Hematopoietic multipotent progenitor cell treated with erythropoietin and hydrocortisone succinate and interleukin-3 and kit ligand, for 6 days (in vitro differentiated cells): ENCODE data around the gene SVIL.
"Not testable (repeated sequence)": the region's sequence is repeated elsewhere in the genome, so short reads cannot be mapped to it uniquely, and the experiment has no call there.

Source experiments
- DNase-seq: peaks from one replicate; pipeline ENCODE4 v3.0.0-alpha.2; 2015

Gene SVIL

DNA sequence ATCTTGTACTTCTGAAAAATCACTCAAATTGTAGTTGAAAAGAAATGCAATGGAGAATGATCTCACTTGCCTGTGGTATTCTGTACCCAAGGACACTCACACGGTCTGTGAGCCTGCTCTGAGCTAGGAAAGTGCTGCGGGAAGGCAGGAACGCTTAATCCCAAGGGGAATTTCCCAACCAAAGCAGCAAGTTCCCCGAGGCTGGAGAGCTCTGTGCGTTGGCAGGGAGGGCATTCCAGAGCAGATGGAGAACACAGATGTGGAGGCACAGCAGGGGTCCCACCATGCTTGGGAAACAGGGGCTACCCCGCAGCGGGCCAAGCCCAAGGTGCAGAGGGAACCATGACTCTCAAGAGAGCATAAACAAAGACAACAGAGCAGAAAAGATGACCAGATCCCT lies 13.6 kb downstream of the SVIL start:
- no peak for DNase-seq

DNA sequence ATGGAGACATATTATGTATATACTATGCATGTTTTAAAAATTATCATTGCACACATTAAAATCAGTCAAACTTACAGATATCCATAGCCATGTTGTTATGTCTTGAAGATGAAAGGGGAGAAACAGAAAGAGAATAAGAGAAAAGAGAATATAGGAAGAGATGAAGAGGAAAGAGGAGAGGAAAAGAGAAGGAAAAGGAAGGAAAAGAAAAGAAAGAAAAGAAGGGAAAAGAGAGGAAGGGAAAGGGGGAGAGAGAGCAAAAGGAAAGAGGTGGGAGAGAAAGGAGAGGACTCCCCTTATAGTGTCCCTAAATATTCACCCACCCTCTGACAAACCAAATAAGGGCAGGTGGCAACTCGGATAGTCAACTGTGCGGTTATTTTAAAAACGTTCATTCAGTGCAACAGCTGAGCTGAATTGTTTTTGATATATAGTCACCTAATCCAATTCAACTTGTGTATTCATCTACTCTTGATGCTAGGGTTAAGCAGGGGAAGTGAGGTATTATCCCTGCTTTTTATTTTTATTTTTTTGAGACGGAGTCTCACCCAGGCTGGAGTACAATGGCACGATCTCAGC lies 14.6 kb downstream of the SVIL start:
- DNase-seq: no peak

DNA sequence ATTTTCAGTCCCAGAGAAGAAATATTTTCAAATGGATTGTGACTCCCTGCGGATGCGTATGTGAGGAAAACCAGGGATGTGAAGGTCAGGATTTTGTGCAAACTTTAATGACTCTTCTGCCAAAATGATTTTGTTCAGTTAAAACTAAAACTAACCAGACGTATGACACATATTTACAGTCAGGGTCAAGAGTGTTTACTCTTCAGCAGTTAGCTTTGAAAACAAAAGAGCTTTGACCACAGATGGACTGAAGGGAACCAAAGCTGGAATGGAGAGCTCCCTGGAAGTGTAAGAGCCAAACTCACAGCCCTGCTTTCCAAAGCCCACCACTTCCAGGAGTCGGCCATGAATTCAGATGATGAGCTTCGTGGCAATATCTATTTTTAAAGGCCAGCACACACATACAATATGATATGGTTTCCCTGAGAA lies 15.5 kb downstream of the SVIL start:
- no peak for DNase-seq

DNA sequence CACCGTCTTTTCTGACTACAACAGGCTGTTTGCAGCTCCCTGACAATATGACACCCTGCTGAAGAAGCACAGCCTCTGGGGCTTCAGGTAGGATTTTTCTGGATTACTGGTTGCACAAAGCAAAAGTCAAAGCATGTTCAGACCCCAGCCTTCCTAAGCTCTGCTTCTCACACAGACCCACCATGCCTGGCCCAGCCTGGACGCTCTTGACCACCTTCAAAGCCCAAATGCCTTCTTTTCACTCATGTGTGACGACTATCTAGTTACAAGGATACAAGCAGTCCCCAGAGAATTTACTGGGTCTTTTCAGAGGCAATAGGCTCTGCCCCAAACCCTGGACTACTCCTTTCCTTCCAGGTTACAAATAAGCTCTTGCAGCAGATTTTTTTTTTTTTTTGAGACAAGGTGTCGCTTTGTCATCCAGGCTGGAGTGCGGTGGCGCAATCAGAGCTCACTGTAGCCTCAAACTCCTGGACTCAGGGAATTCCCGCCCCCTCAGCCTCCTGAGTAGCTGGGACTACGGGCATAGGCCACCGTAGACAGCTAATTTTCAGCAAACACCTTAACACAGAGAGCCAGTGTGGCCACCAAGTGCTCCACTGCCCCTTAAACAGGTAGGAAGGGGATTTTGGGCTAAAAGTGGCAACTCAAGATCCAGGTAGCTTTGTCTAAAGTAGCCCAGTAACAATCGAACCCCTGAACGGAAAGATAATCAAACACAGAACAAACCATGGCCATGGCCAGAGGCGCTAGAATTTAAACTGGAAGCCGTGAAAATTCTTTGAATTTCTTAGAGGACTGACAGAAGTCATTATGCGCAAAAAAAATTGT lies 16.2 kb downstream of the SVIL start:
- no peak for DNase-seq

DNA sequence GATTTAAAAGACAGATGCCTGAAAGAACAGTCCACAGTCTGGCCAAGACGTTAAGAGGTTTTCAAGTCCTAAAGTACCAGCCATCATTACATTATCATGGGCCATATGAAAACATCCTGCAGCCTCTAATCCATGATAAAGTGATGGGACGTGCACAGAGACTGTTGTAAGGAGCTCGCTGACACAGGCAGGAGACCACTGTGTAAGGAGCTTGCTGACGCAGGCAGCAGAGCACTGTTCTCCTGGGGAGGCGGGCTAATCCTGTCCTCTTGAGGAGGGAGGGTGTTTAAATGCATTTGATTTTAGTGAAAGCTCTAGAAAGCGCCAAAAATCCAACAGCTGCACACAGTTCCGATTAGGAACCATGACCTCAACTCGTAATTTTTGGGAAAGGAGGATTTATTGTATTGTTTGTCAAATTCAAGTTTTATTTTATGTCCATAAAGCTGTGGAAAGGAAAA lies 16.9 kb downstream of the SVIL start:
- DNase-seq: no peak

DNA sequence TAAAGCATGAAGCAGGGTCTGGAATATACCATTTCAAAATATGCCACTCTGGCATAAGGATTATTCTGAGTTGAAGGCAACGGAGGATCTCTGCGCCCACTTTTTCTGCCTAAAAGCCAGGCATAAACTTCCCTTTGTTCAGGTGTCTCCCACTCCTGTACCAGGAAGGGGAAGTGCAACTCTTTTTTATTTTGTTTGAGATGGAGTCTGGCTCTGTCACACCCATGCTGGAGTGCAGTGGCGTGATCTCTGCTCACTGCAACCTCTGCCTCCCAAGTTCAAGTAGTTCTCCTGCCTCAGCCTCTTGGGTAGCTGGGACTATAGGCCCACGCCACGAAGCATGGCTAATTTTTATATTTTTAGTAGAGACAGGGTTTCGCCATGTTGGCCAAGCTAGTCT lies 18.2 kb downstream of the SVIL start:
- DNase-seq: no peak

DNA sequence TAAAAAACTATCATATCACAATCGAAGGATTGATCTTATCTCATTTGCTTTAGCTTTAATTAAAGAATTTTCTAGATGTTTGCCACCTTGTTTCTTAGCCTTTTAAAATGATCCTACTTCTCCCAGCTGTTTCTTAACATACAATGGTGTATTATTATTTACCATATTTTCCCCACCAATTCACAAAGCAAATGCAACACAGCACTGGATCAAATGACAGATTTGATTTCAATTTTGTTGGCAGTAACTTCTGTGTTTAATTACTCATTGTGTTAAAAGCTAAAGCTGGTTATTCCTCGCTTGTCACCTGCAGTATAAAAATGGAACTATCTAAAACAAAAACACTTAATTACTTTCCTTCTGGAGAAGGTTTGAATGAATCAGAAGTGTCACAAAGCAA lies 19.6 kb downstream of the SVIL start:
- no peak for DNase-seq

DNA sequence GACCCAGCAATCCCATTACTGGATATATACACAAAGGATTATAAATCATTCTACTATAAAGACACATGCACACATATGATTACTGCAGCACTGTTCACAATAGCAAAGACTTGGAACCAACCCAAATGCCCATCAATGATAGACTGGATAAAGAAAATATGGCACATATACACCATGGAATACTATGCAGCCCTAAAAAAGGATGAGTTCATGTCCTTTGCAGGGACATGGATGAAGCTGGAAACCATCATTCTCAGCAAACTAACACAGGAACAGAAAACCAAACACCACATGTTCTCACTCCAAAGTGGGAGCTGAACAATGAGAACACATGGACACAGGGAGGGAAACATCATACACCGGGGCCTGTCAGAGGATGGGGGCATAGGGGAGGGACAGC lies 20.5 kb downstream of the SVIL start:
- not testable (repeated sequence) for DNase-seq

DNA sequence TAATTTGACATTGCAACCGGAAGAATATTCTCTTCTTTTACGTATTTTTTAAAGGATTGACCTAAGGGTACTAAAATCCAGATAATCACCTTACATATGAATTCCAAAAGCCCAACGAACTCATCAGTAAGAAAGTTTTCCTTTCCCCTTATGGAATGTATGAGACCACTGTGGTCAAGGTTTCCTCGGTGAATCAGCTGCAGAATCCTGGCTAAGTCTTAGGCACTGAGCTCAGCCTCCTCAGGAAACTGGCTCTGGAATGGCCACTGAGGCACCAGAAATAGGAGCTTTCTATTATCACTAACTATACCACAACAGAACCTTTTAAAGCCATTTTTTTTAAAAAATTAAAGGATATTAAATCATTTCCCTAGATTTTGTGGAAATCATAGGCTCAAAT lies 21.0 kb downstream of the SVIL start:
- DNase-seq: no peak

DNA sequence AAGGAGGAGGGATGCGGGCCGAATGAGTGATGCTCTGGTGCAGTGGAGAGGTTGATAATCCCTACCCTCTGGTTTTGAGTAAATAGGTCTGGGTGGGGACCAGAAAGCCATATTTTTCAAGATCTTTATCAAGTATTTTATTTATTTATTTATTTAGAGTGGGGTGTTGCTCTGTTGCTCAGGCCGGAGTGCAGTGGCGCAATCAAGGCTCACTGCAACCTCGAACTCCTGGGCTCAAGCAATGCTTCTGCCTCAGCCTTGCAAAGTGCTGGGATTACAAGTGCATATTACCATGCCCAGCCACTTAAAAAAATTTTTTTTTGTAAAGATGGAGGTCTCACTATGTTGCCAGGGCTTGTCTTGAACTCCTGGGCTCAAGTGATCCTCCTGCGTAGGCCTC lies 21.6 kb downstream of the SVIL start:
- no peak for DNase-seq

DNA sequence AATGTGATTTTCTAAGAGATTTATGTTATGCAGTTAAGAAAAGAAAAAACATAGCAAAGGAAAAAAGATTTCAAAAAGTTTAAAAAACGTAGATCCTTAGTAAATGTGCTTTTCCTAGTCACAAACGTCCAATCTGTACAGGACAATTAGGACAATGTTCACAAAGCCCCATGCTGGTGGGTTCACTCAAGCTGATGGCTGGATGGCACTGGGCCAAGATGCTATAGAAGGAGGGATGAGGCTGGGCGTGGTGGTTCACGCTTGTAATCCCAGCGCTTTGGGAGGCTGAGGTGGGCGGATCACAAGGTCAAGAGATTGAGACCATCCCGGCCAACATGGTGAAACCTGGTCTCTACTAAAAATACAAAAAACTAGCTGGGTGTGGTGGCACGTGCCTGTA lies 22.1 kb downstream of the SVIL start:
- no peak for DNase-seq

DNA sequence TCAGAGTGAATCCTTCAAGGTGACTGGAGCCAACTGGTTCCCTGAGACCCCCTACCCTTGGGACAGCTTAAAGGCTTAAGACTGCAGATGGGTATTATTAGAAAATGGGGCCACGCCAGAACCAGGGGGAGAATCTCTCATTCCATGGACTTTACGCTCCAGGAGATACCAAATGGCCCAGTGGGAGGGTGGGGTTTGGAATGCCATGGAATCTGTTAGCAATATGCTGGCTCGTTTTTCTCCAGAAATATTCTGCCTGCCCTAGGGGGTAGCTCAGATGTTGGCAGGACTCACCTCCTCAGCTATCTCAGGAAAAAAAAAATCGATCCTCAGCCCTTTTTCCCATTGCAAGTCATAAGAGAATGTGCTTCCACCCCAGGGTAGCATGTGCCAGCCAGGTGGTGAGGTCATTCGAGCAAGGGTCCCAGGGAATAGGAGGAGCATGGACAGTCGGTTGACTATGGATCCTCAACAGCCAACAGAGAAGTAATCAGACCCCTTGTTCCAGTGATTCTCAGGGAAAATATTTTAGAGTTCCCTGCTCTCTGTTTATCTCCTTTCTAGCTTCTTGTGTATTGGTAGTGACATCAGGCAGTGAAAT lies 22.9 kb downstream of the SVIL start:
- DNase-seq: no peak

DNA sequence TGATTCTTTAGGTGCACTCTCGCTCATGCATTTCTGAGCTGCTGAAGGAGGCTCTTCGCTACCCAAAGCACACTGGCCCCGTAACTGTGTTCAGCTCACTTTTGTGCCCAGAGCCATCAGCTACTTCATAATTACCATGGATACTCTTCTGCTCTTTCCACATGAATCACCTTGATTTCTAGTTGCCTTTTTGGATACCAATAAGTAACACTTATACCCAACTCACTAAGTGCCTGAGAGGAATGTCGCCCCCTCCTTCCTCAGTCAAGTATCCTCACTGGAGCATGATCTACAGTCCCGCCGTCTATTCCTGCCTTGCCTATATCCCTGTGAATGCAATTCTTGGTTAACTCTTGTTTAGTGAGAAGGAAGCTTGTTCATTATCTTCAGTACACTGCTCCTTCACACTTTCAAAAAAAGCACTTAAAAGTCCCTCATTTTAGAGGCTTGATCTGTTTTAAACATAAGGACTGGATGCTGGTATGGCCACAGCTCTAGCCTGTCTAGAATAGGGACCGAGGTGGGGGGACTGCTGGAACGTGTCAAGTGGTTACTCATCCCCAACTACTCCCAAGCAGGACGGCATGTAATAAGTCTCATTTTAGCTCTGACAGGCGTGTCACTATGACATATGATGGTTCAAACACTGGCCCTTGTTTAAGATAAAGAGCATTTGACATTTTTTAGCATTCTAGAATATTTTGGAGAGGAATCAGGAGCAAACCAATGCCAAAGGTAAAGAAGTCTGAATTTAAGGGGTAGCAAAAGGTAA lies 23.7 kb downstream of the SVIL start:
- DNase-seq: no peak

DNA sequence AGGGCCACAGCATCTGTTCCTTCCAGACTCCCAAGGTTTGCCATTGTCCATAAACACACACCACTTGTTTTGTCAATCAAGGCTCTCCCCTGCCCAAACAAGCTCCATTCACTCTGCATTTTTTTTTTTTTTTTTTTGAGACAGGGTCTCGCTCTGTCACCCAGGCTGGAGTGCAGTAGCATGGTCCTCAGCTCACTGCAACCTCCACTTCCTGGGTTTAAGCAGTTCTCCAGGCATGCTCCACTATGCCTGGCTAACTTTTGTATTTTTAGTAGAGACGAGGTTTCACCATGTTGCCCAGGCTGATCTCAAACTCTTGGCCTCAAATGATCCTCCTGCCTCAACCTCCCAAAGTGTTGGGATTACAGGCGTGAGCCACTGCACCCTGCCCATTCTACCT lies 24.4 kb downstream of the SVIL start:
- not testable (repeated sequence) for DNase-seq

DNA sequence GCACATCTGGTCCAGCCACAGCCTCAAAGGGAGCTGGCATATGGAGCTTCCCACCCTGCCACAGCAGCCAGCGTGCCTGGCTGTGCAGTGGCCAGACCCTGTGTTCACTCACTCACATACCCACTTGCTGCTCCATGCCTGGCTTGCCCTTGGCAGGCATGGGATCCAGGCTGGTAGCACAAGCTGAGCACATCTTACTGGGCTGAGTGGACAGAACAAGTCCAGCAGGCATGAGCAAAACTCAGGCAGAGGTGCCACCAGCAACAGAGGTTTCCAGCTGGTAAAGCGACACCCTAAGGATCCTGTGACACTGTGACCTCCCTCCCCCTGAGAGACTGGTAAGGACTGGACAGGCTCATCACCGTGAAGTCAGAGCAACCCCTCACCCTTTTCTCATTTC lies 25.1 kb downstream of the SVIL start:
- no peak for DNase-seq

DNA sequence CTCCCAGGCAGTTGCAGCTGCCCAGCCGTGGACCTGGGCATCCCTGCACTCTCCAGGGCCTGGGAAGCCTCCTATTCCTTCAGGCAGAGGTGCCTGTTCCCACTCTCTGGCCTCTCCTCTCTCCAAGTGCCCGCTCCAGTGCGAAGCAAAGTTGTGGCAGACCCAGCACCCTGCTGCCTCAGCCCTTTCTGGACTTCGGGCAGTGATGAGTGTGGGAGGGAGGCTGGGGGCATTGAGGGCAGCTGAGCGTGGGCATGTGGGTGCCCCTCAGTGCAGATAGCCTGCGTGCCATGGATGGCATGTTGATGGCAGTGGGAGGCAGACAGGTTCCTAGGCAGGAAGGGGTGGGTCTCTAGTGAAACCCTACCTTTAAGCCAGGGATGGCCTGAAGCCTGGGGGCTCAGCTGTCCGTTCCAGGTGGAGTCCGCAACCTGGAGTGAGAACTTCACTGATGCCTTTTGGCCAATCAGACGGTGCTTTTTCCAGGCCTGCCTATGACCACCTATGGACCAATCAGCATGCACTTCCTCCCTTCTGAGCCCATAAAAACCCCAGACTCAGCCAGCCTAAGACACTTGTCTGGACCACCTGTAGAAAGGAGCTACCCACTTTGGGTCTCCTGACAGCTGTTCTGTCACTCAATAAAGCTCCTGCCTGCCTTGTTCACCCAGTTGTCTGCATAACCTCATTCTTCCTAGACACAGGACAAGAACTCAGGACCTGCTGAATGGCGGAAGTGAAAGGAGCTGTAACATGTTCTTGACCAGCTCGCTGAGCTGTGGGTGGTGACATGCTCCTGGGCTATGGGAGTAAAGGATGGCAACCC lies 26.1 kb downstream of the SVIL start:
- DNase-seq: no peak

DNA sequence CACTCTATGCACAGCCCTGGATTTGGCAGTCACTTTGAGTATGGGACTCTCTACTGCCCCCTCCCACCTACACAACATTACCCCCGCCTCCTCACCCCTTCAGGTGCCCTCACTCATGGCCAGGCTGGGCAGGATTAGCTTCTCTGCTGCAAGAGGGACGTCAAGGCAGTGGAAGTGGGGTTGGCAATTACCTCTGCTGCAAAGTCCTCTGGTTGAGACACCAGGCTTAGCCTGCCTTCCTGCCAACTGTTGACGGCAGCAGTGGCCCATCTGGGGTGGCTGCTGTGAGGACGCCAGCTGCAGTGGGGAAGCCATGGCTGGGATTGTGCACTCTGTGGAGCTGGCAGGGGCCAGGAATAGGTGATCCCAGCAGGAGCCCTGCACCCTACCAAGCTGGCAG lies 26.7 kb downstream of the SVIL start:
- no peak for DNase-seq

DNA sequence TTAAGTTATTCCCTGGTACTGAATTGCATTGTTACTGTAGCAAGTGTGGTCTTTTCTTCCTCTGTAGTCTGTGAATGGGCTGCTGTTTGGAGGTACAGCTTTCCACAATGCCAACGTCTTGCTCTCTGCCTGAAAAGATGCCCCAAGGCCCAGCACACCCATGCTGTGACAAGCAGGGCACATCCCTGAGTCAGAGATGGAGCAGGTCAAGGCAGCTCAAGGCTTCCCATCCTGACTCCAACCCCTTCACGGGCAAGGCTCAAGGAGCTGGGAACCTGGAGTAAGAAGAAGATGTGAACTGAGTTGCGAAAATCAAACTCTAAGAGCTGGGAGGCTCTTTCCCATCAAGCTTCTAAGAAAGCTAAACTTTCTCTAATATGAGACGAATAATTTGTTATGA lies 27.2 kb downstream of the SVIL start:
- no peak for DNase-seq

DNA sequence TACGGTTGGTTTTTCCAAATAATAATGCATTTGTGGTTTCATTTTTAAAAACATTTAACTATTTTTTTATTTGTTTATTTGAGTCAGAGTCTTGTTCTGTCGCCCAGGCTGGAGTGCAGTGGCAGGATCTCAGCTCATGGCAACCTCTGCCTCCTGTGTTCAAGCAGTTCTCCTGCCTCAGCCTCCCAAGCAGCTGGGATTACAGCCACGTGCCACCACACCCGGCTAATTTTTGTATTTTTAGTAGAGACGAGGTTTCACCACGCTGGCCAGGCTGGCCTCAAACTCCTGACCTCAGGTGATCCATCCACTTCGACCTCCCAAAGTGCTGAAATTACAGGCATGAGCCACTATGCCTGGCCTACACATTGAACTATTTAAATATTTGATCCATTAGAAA lies 28.1 kb downstream of the SVIL start:
- not testable (repeated sequence) for DNase-seq

DNA sequence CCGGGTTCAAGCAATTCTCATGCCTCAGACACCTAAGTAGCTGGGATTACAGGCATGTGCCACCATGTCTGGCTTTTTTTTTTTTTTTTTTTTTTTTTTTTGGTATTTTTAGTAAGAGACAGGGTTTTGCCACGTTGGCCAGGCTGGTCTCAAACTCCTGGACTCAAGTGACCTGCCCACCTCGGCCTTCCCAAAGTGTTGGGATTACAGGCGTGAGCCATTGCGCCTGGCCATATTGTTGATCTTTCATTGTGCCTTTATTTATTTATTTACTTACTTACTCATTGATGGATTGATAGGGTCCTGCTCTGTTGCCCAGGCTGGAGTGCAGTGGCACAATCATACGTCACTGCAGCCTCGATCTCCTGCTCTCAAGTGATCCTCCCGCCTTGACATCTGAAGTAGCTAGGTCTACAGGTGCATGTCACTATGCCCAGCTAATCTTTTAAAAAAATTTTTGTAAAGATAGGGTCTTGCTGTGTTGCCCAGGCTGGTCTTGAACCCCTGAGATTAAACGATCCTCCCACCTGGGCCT lies 30.4 kb downstream of the SVIL start:
- no peak for DNase-seq

DNA sequence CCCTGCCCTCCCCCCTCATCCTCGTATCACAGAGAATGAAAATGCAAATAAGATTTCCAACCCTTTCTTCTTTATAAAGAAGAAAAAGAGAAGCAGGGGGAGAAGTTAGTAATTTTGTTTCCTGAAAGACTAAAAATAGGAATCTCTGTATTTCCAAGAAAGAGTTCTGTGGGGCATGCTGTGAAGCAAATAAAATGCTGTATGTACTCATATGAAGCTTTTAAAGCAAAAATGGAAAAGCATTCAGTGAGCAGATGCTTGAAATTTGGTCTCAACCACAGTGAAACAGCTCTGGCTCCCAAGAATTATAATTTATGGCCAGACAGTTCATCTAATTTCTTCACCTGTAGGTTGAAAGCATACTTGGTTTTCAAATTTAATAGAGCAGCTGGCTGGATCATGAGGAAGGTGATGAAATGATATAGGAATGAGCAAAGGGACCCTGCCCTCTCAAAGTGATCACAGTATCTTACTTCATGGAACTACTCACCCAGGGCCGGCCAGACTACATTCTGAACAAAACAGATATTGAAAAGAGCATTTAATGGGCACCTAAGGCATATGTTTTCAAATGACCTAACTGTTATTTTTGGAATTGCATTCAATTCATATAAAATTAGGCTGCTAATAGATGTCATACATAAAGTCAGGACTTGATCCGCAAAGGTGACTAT lies 31.4 kb downstream of the SVIL start:
- DNase-seq: no peak

DNA sequence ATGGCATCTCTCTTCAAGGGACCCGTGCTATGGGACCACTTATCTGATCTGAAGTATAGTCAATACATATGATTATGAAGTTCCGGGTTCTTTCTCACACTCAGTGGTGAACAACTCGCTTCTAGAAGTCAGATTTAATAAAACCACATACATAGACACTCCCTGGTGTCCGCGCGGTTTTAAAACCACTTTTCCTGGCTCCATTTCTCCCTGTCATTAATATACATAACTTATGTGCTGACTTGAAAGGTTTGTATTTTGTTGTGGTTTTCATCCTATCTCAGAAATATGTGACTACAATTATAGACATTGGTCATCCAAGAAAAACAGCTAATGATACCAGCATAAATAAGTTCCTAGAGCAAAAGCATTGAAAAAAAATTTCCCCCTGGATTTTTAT lies 34.0 kb downstream of the SVIL start:
- DNase-seq: no peak
